Pancreas (tissue), 10 donors: ENCODE results near the gene NDUFAF2. TPM values are rescaled to one million over a fixed set of nuclear protein-coding genes. Genes with fewer than 3 reads are reported as not detected.

Source experiments
- ATAC-seq, 4 donors: fragments of 200-7000 bp; cut with Tn5 transposase; one replicate each; pipeline versions ENCODE4 v1.8.0 to v1.9.1; 2020; ENCODE audit warnings: mild to moderate bottlenecking in 4 of 4, moderate library complexity in 4 of 4
- DNase-seq, 6 donors: peaks; one replicate each; pipeline ENCODE4 v3.0.0-alpha.2; 2020
- FAIRE-seq: peaks from 2 replicates; lab custom pipeline; 2012; peaks lifted over from hg19 to GRCh38; lab: Jason Lieb, UNC
- H3K27ac ChIP-seq, 4 donors: fragments of 200-600 bp; sonication (generic); 1 replicate in 3 of 4; 2 replicates in 1 of 4; pipeline versions ENCODE4 v1.5.0 to v1.8.0; 2020
- H3K27me3 ChIP-seq, 4 donors: fragments of 200-600 bp; one replicate each; pipeline ENCODE4 v1.8.0; 2021
- H3K36me3 ChIP-seq, 3 donors: fragments of 200-600 bp; sonication (generic) in 1 of 3; one replicate each; pipeline versions ENCODE4 v1.5.0 to v1.8.0; 2020 to 2021
- H3K4me1 ChIP-seq, 3 donors: fragments of 200-600 bp; one replicate each; pipeline ENCODE4 v1.8.0; 2021
- H3K4me3 ChIP-seq, 4 donors: fragments of 200-600 bp; sonication (generic) in 2 of 4; one replicate each; pipeline versions ENCODE4 v1.5.0 to v1.8.0; 2020 to 2021
- H3K9me3 ChIP-seq, 4 donors: fragments of 200-600 bp; one replicate each; pipeline ENCODE4 v1.8.0; 2021
- whole genome bisulfite sequencing, 2 donors: extraction: QIAGEN DNeasy Blood & Tissue Kit; methylation state at CpG; one replicate each; pipeline ENCODE4 v1.1.7; 2013; 5-methylcytosine and 5-hydroxymethylcytosine counted together
- intact Hi-C, 3 donors: fragments of 100-400 bp; cut with DNase I; formaldehyde crosslinking; loops; one replicate each; pipeline versions ENCODE4 v1.11.1 to v1.14.2; 2022
- polyA plus RNA-seq, 2 donors: library from polyadenylated mRNA; stranded (reverse); fragments of 200-250 nt; gene quantifications; one replicate each; pipeline ENCODE4 v1.2.3, GENCODE V29; 2013
- total RNA-seq, 6 donors: library from RNA; stranded (reverse); fragmentation: NEBNext Ultra II Directional in 4 of 6; extraction: Animal tissue kit (Norgen Biotek cat#: 25700) in 4 of 6; gene quantifications; one replicate each; pipeline versions ENCODE4 v1.2.1 to v1.2.4, GENCODE V29; 2021 to 2023
- TF ChIP-seq, protein P1 (sequence below), 4 donors: fragments of 200-600 bp; sonication (generic) in 3 of 4; IDR thresholded peaks; one replicate each; pipeline versions ENCODE4 v1.5.0 to v1.8.0; 2021; ENCODE audit warnings: antibody characterized with exemption in 4 of 4
- donor health status: healthy with polysubstance abuse.
- donor health status: DM: no; HTN: no; CAD: no; lungs with moderate emphysema.
- donor health status: DM: no; HTN: no; CAD: no.
- donor health status: control.
- donor health status: control.
- donor health status: Bipolar disorder and iron deficiency.
- donor health status: DM: yes; HTN: yes; CAD: no.
- donor health status: DM: no; HTN: no; CAD: no.
- donor health status: DM: no; HTN: no; CAD: no.
- donor health status: DM: yes; HTN: yes; CAD: no.

The NDUFAF2 gene
- total and polyA plus RNA-seq, 8 donors: 9.4 to 28.6 (median 12.8) TPM

- Histone ChIP-seq H3K4me3 (no peak overlapping the region), H3K27me3 (no peaks in the 10 kb centered on the region), H3K9me3 (no peaks in the 10 kb centered on the region), H3K4me1 (peaks cover 6 to 28% (median 25%) of the 10 kb centered on the region in 3 donors), H3K27ac (no peak overlapping the region), H3K36me3 (peaks cover 0 to 2% (median 0%) of the 10 kb centered on the region in 3 donors)
- ATAC-seq (no peak), DNase-seq (no peak), FAIRE-seq (no peak)
- intact Hi-C loops: no loop called here
- TF ChIP-seq, protein P1, sequence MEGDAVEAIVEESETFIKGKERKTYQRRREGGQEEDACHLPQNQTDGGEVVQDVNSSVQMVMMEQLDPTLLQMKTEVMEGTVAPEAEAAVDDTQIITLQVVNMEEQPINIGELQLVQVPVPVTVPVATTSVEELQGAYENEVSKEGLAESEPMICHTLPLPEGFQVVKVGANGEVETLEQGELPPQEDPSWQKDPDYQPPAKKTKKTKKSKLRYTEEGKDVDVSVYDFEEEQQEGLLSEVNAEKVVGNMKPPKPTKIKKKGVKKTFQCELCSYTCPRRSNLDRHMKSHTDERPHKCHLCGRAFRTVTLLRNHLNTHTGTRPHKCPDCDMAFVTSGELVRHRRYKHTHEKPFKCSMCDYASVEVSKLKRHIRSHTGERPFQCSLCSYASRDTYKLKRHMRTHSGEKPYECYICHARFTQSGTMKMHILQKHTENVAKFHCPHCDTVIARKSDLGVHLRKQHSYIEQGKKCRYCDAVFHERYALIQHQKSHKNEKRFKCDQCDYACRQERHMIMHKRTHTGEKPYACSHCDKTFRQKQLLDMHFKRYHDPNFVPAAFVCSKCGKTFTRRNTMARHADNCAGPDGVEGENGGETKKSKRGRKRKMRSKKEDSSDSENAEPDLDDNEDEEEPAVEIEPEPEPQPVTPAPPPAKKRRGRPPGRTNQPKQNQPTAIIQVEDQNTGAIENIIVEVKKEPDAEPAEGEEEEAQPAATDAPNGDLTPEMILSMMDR (IDR thresholded peaks at IDR 0.05): no peak
- 78 to 90% methylated on average over 3 of the region's 3 CpGs for WGBS, 2 donors
Measured at GRCh38 chr5:61160497-61160896, 215.5 kb downstream of the NDUFAF2 start.

DNA sequence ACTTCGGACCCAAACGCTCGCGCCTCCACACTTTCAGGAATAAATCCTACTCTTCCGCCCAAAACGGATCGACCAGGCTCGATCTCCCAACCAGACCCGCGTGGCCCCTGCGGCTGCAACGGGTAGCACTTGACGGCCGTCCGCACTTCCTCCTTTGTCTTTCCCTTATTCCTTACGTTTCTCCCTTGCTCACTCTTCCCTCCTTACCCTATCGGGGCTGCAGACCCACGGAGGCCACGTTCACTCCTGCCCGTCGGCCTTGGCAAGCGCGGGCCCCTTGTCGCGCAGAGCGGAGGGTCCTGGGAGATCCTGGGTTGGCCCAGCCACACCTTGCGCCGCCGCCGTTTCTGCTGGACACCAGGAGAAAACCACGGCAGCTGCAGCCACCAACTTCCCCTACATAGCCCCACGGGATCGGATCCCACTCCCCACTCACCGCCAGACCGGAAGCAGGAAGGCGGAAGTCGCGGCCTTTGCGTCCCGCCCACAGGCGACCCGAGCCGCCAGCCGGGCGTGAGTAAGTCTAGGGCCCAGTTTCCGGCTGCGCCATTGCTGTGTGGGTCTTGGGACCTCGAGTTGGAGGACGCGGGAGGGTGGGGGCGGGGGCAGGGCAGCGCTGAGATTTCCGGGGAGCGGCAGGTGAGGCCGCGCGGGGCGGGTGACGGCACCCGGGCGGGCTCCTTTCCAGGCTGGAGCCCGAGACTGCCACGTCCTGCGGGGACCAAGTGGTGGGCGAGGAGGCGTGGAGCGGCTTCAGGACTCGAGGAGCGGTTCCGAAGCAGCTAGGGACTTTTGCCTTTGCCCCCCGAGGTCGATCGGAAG, 217.2 kb downstream of the NDUFAF2 start, which contains the start of gene SMIM15:
TSS of gene SMIM15 (minus strand) at position 459 of the 822 bp plus-strand sequence. CDS start 2,297 bp downstream, outside the sequence.
- intact Hi-C loops: no loop called here
- FAIRE-seq: no peak

DNA sequence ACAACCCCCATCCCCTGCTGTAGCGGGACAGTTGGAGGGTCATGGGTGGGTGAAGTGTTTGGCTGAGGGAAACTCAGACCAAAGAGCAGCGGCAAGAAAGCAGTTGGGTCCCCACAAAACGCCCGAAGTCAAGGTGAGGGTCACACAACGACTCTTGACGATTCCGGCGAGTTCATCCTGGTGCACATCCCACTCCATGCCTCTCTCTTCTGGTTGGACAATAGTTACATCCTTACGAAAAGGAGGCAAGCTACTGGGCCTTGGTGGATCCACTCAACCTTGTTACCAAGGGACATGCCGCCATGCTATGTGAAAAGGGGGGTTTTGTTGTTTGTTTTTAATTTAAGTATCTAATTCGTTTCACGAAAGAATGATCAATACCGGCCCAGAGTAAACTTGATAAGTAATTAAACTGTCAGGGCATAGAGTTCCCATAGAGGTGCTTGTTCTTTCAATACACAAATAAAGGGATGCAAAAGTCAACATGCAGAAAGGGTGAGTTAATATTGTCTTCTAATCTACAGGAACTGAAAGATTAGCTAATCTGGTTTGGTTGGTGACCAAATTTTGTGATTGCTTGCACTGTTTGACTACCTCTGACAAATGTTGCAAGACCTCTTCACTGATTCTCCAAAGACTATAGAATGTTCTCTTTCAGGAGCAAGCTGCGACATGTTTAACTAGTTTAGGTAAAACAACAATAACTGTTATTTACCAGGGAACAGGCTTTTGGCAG, 218.0 kb downstream of the NDUFAF2 start:
- FAIRE-seq (no peak), ATAC-seq (peak; percentile 12 to 36 (median 26)), DNase-seq (peak in 1 of 6 donors; percentile 13)
- Histone ChIP-seq H3K4me3 (peak overlapping the region; percentile 39 to 94 (median 77)), H3K36me3 (peaks cover 0 to 2% (median 0%) of the 10 kb centered on the region in 3 donors), H3K27me3 (no peaks in the 10 kb centered on the region), H3K4me1 (peaks cover 6 to 28% (median 25%) of the 10 kb centered on the region in 3 donors), H3K9me3 (no peaks in the 10 kb centered on the region), H3K27ac (peak overlapping the region; percentile 64 to 94 (median 92))
- intact Hi-C loops: no loop called here
- TF ChIP-seq, protein P1 (IDR thresholded peaks at IDR 0.05): no peak
- 7% methylated on average over 14 of the region's 14 CpGs for WGBS, 2 donors

More for the DNA sequence above, 217.2 kb downstream of the NDUFAF2 start, which contains the start of gene SMIM15:
- H3K4me3 ChIP-seq: peak within 1 kb of the TSS; percentile 39 to 94 (median 77)
- no peaks in the 10 kb centered on the region for H3K9me3 ChIP-seq
- peak within 1 kb of the TSS; percentile 64 to 94 (median 92) for H3K27ac ChIP-seq
- H3K36me3 ChIP-seq: peaks cover 0 to 2% (median 0%) of the 10 kb centered on the region in 3 donors
- peaks cover 6 to 28% (median 25%) of the 10 kb centered on the region in 3 donors for H3K4me1 ChIP-seq
- peak; percentile 96 to 98 (median 98) for ATAC-seq
- WGBS, 2 donors: 0 to 1% methylated on average over 73 of the region's 73 CpGs
- H3K27me3 ChIP-seq: no peaks in the 10 kb centered on the region
- peak; percentile 88 to 95 (median 90) for DNase-seq
- TF ChIP-seq, protein P1 (IDR thresholded peaks at IDR 0.05): no peak

DNA sequence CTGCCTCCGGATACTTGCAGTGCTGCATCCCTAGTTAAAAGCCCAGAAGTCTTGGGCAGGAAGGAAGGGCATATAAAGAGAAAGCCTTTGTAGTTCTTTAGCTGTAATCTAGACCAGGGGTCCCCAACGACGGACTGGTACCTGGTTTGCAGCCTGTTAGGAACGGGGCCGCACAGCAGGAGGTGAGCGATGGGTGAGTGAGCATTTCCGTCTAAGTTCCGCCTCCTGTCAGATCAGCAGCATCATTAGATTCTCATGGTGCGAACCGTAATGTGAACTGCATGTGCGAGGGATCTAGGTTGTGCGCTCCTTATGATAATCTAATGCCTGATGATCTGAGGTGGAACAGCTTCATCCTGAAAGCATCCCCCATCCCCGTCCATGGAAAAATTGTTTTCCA, 218.9 kb downstream of the NDUFAF2 start:
- peaks cover 6 to 22% (median 21%) of the 10 kb centered on the region in 3 donors for H3K4me1 ChIP-seq
- no peak for DNase-seq
- no peak overlapping the region for H3K27ac ChIP-seq
- H3K4me3 ChIP-seq: no peak overlapping the region
- TF ChIP-seq, protein P1 (IDR thresholded peaks at IDR 0.05): no peak
- intact Hi-C loops: no loop called here
- no peaks in the 10 kb centered on the region for H3K27me3 ChIP-seq
- H3K36me3 ChIP-seq: peaks cover 0 to 2% (median 0%) of the 10 kb centered on the region in 3 donors
- no peak for ATAC-seq
- H3K9me3 ChIP-seq: no peaks in the 10 kb centered on the region
- no peak for FAIRE-seq
- WGBS, 2 donors: 95 to 97% methylated on average over 13 of the region's 13 CpGs
